ENCODE data around the gene NSD2.

DNA sequence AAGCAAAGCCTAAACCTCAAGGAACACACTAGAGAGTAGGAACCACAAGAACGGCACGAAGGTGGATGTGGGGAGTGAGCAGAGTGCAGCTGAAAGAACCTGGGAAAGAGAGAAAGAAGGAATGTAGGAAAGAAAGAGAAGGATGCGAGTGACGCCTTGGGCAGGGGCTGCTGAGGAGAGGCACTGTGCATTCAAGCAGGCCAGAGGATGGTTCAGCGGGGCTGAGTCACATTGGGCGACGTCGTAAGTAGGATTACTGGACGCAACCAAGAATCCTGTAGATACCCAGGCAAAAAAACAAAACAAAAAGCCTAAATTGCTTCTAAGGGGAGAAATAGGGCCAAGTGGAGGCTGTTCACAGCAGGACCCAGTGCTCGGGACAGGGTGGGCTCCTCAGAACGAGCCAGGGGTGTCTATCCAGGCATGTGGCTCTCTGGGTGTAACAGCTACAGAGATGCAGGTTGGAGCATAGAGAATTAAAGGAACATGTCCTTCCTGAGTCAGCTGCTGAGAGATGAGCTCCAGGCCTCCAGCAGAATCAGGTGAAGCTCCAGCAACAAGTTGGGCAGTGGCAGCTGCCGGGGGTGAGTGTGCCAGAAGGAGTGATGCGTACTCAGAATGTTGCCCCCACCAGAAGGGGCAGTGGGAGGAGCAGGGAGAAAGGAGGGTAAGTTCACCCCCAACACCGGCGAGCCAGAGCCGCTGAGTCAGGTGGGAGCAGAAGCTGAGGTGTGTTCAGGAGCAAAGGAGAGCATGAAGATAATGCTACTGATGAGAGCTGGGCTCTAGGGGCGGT lies 98.9 kb downstream of the NSD2 start:
- TF ChIP-seq, protein P1, sequence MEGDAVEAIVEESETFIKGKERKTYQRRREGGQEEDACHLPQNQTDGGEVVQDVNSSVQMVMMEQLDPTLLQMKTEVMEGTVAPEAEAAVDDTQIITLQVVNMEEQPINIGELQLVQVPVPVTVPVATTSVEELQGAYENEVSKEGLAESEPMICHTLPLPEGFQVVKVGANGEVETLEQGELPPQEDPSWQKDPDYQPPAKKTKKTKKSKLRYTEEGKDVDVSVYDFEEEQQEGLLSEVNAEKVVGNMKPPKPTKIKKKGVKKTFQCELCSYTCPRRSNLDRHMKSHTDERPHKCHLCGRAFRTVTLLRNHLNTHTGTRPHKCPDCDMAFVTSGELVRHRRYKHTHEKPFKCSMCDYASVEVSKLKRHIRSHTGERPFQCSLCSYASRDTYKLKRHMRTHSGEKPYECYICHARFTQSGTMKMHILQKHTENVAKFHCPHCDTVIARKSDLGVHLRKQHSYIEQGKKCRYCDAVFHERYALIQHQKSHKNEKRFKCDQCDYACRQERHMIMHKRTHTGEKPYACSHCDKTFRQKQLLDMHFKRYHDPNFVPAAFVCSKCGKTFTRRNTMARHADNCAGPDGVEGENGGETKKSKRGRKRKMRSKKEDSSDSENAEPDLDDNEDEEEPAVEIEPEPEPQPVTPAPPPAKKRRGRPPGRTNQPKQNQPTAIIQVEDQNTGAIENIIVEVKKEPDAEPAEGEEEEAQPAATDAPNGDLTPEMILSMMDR (IDR thresholded peaks at IDR 0.05; ENCODE audit: low read depth, low read length) = no peak
- TF ChIP-seq POLR2A (IDR thresholded peaks at IDR 0.05; ENCODE audit: extremely low read depth, insufficient read length) = no peak
- no peak for TF ChIP-seq MYC (IDR thresholded peaks at IDR 0.05; ENCODE audit: low read depth, low read length)
